ENCODE data around the gene SGCA. TPM values are rescaled to one million over a fixed set of nuclear protein-coding genes. Genes with fewer than 3 reads are reported as not detected.

SGCA gene
- total and polyA plus RNA-seq, 2 of the 13 experiments (the other 11 are each of a cell fraction or from before 2014, with no cell fraction given), result not detected

DNA sequence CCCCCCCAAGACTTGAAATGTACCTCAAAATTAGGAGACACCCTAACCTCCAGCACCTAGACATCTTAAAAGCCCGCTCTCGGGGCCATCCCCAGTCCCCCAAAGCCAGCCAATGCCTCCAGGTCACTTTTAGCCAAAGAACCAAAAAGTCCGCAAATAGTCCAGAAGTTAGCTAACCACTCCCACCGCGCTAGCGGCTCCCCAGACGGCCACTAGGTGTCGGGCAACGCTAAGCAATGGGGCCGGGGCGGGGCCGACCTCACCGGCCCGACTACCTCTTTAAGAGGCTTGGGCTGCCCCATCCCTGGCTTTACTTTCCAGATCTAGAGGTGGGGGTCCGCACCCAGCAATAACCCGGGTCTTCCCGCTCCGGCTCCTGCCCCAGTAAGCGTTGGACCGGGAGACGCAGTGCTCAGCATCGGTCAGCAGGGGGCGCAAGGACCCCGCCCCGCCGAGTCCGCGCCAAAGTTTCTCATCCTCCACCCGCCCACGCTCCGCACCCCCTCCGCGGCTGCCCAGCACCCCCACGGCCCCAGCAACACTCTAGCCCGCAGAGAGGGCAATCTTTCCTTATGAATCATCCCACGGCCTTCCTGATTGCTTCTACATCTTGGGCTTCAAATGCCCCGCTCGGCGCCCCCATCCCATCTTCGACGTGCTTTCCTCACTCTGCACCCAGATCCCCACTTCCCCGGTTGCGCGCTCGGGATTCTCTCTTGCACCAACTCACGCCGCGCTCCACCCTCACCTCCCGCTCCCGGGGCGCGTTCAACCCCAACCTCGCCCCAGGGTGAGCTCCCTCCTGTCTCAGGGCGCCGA is 34.9 kb downstream of the SGCA start (continued):
- TF ChIP-seq, protein P1, sequence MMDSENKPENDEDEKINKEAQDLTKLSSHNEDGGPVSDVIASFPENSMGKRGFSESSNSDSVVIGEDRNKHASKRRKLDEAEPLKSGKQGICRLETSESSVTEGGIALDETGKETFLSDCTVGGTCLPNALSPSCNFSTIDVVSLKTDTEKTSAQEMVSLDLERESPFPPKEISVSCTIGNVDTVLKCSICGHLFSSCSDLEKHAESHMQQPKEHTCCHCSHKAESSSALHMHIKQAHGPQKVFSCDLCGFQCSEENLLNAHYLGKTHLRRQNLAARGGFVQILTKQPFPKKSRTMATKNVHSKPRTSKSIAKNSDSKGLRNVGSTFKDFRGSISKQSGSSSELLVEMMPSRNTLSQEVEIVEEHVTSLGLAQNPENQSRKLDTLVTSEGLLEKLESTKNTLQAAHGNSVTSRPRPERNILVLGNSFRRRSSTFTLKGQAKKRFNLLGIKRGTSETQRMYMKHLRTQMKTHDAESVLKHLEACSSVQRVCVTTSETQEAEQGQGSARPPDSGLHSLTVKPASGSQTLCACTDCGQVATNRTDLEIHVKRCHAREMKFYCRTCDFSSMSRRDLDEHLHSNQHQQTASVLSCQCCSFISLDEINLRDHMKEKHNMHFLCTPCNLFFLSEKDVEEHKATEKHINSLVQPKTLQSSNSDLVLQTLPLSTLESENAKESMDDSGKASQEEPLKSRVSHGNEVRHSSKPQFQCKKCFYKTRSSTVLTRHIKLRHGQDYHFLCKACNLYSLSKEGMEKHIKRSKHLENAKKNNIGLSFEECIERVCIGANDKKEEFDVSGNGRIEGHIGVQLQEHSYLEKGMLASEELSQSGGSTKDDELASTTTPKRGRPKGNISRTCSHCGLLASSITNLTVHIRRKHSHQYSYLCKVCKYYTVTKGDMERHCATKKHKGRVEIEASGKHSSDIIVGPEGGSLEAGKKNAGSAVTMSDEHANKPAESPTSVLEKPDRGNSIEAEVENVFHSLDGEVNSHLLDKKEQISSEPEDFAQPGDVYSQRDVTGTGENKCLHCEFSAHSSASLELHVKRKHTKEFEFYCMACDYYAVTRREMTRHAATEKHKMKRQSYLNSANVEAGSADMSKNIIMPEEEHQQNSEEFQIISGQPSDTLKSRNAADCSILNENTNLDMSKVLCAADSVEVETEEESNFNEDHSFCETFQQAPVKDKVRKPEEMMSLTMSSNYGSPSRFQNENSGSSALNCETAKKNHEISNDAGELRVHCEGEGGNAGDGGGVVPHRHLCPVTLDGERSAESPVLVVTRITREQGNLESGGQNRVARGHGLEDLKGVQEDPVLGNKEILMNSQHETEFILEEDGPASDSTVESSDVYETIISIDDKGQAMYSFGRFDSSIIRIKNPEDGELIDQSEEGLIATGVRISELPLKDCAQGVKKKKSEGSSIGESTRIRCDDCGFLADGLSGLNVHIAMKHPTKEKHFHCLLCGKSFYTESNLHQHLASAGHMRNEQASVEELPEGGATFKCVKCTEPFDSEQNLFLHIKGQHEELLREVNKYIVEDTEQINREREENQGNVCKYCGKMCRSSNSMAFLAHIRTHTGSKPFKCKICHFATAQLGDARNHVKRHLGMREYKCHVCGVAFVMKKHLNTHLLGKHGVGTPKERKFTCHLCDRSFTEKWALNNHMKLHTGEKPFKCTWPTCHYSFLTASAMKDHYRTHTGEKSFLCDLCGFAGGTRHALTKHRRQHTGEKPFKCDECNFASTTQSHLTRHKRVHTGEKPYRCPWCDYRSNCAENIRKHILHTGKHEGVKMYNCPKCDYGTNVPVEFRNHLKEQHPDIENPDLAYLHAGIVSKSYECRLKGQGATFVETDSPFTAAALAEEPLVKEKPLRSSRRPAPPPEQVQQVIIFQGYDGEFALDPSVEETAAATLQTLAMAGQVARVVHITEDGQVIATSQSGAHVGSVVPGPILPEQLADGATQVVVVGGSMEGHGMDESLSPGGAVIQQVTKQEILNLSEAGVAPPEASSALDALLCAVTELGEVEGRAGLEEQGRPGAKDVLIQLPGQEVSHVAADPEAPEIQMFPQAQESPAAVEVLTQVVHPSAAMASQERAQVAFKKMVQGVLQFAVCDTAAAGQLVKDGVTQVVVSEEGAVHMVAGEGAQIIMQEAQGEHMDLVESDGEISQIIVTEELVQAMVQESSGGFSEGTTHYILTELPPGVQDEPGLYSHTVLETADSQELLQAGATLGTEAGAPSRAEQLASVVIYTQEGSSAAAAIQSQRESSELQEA (CRISPR knock-in tag; IDR thresholded peaks at IDR 0.05; ENCODE audit: not compliant biosample characterization), result no peak
- TF ChIP-seq ZBTB3 (CRISPR knock-in tag; IDR thresholded peaks at IDR 0.05; ENCODE audit: borderline replicate concordance, low read depth) (no peak), ONECUT2 (CRISPR knock-in tag; IDR thresholded peaks at IDR 0.05) (no peak), KLF13 (CRISPR knock-in tag; IDR thresholded peaks at IDR 0.05) (no peak), HMG20B (CRISPR knock-in tag; conservative IDR thresholded peaks at IDR 0.05) (no peak), MTA3 (CRISPR knock-in tag; IDR thresholded peaks at IDR 0.05) (no peak), SNAPC2 (CRISPR knock-in tag; IDR thresholded peaks at IDR 0.05) (no peak), ATF1 (CRISPR knock-in tag; IDR thresholded peaks at IDR 0.05) (no peak), TSC22D2 (CRISPR knock-in tag; IDR thresholded peaks at IDR 0.05; ENCODE audit: borderline replicate concordance) (peak; percentile 43; the same call in 1 of the 2 replicates), ZNF124 (CRISPR knock-in tag; IDR thresholded peaks at IDR 0.05) (0 out of 2 replicates have a peak, but pooled peaks have one; percentile 32), SMARCC2 (IDR thresholded peaks at IDR 0.05) (no peak), TBP (CRISPR knock-in tag; IDR thresholded peaks at IDR 0.05) (no peak)
- TF ChIP-seq, protein P2, sequence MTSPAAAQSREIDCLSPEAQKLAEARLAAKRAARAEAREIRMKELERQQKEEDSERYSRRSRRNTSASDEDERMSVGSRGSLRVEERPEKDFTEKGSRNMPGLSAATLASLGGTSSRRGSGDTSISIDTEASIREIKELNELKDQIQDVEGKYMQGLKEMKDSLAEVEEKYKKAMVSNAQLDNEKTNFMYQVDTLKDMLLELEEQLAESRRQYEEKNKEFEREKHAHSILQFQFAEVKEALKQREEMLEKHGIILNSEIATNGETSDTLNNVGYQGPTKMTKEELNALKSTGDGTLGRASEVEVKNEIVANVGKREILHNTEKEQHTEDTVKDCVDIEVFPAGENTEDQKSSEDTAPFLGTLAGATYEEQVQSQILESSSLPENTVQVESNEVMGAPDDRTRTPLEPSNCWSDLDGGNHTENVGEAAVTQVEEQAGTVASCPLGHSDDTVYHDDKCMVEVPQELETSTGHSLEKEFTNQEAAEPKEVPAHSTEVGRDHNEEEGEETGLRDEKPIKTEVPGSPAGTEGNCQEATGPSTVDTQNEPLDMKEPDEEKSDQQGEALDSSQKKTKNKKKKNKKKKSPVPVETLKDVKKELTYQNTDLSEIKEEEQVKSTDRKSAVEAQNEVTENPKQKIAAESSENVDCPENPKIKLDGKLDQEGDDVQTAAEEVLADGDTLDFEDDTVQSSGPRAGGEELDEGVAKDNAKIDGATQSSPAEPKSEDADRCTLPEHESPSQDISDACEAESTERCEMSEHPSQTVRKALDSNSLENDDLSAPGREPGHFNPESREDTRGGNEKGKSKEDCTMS (CRISPR knock-in tag; conservative IDR thresholded peaks at IDR 0.05), result no peak
- TF ChIP-seq, protein P3, sequence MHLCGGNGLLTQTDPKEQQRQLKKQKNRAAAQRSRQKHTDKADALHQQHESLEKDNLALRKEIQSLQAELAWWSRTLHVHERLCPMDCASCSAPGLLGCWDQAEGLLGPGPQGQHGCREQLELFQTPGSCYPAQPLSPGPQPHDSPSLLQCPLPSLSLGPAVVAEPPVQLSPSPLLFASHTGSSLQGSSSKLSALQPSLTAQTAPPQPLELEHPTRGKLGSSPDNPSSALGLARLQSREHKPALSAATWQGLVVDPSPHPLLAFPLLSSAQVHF (CRISPR knock-in tag; IDR thresholded peaks at IDR 0.05), result no peak
- TF ChIP-seq, protein P4, sequence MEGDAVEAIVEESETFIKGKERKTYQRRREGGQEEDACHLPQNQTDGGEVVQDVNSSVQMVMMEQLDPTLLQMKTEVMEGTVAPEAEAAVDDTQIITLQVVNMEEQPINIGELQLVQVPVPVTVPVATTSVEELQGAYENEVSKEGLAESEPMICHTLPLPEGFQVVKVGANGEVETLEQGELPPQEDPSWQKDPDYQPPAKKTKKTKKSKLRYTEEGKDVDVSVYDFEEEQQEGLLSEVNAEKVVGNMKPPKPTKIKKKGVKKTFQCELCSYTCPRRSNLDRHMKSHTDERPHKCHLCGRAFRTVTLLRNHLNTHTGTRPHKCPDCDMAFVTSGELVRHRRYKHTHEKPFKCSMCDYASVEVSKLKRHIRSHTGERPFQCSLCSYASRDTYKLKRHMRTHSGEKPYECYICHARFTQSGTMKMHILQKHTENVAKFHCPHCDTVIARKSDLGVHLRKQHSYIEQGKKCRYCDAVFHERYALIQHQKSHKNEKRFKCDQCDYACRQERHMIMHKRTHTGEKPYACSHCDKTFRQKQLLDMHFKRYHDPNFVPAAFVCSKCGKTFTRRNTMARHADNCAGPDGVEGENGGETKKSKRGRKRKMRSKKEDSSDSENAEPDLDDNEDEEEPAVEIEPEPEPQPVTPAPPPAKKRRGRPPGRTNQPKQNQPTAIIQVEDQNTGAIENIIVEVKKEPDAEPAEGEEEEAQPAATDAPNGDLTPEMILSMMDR (CRISPR knock-in tag; IDR thresholded peaks at IDR 0.05), result peak; percentile 95
